WTC11 (cell line): ENCODE results near the gene CARS2. TPM values are rescaled to one million over a fixed set of nuclear protein-coding genes. Genes with fewer than 3 reads are reported as not detected.

Experiments used
- ATAC-seq: fragments of 200-7000 bp; cut with Tn5 transposase; 2 replicates; pipeline ENCODE4 v1.10.0; 2021; ENCODE audit warnings: mild to moderate bottlenecking, moderate library complexity
- CTCF ChIA-PET: fragments of 300-600 bp; sonication (Branson Sonifier 250); formaldehyde crosslinking; loops from one replicate; lab custom pipeline; 2021; ENCODE audit warnings: antibody characterized with exemption; lab: Charles Lee
- POLR2A ChIA-PET: fragments of 350-600 bp; sonication (Branson Sonifier 250); formaldehyde crosslinking; loops from one replicate; lab custom pipeline; 2021; ENCODE audit warnings: antibody characterized with exemption; lab: Charles Lee
- DNase-seq: peaks from one replicate; pipeline ENCODE4 v3.0.0; 2021; ENCODE audit warnings: low spot score
- H3K27ac Mint-ChIP-seq: 2 replicates; pipeline ENCODE4 v1.8.0; 2021; ENCODE audit warnings: mixed read lengths
- H3K27me3 Mint-ChIP-seq: 2 replicates; pipeline ENCODE4 v1.8.0; 2021; ENCODE audit warnings: low read depth, mild to moderate bottlenecking, moderate library complexity, mixed read lengths
- H3K36me3 Mint-ChIP-seq: 2 replicates; pipeline ENCODE4 v1.8.0; 2021; ENCODE audit warnings: mixed read lengths
- H3K4me1 Mint-ChIP-seq: 2 replicates; pipeline ENCODE4 v1.8.0; 2022; ENCODE audit warnings: mixed read lengths
- H3K4me3 Mint-ChIP-seq: 2 replicates; pipeline ENCODE4 v1.8.0; 2021; ENCODE audit warnings: mild to moderate bottlenecking, moderate library complexity, mixed read lengths
- H3K9me3 Mint-ChIP-seq: 2 replicates; pipeline ENCODE4 v1.8.0; 2021; ENCODE audit warnings: mixed read lengths
- CBFB ChIP-seq: sonication (generic); formaldehyde crosslinking; IDR thresholded peaks from 2 replicates; pipeline ENCODE4 v1.8.1; 2022; ENCODE audit warnings: mild to moderate bottlenecking, low read depth, missing genetic modification reagents
- ETV6 ChIP-seq: sonication (generic); formaldehyde crosslinking; IDR thresholded peaks from 2 replicates; pipeline ENCODE4 v1.8.1; 2022; ENCODE audit warnings: mild to moderate bottlenecking, missing genetic modification reagents
- FOXK1 ChIP-seq: sonication (generic); formaldehyde crosslinking; IDR thresholded peaks from 2 replicates; pipeline ENCODE4 v1.8.0; 2022; ENCODE audit warnings: mild to moderate bottlenecking, moderate library complexity, missing genetic modification reagents
- IRF2 ChIP-seq: sonication (generic); formaldehyde crosslinking; IDR thresholded peaks from 2 replicates; pipeline ENCODE4 v1.8.0; 2022; ENCODE audit warnings: low read depth, missing genetic modification reagents, borderline replicate concordance
- JUN ChIP-seq: sonication (generic); formaldehyde crosslinking; IDR thresholded peaks from 2 replicates; pipeline ENCODE4 v1.8.0; 2023; ENCODE audit warnings: mild to moderate bottlenecking, missing genetic modification reagents
- NFE2L1 ChIP-seq: sonication (generic); formaldehyde crosslinking; IDR thresholded peaks from 2 replicates; pipeline ENCODE4 v1.8.1; 2023; ENCODE audit warnings: missing genetic modification reagents
- SP1 ChIP-seq: sonication (generic); formaldehyde crosslinking; conservative IDR thresholded peaks from 2 replicates; pipeline ENCODE4 v1.8.1; 2022; ENCODE audit warnings: missing genetic modification reagents
- TEAD4 ChIP-seq: sonication (generic); formaldehyde crosslinking; IDR thresholded peaks from 2 replicates; pipeline ENCODE4 v1.8.0; 2022; ENCODE audit warnings: mild to moderate bottlenecking, missing genetic modification reagents
- ZNF416 ChIP-seq: fragments of 250-450 bp; sonication (Bioruptor Pico); IDR thresholded peaks from 2 replicates; pipeline ENCODE4 v1.9.0; 2021; ENCODE audit warnings: mild to moderate bottlenecking, inconsistent platforms
- total RNA-seq: library from RNA; stranded (reverse); gene quantifications from 3 replicates; pipeline ENCODE4 v1.2.3, GENCODE V29; 2021
- TF ChIP-seq, protein P1 (sequence below): sonication (generic); formaldehyde crosslinking; IDR thresholded peaks from 2 replicates; pipeline ENCODE4 v1.8.0; 2023; ENCODE audit warnings: missing genetic modification reagents
- TF ChIP-seq, protein P2 (sequence below): sonication (generic); formaldehyde crosslinking; IDR thresholded peaks from 2 replicates; pipeline ENCODE4 v1.8.0; 2022; ENCODE audit warnings: mild to moderate bottlenecking, missing genetic modification reagents
- TF ChIP-seq, protein P3 (sequence below): fragments of 200-600 bp; IDR thresholded peaks from 2 replicates; pipeline ENCODE4 v1.8.0; 2022; ENCODE audit warnings: antibody characterized with exemption
- TF ChIP-seq, protein P4 (sequence below): sonication (generic); formaldehyde crosslinking; IDR thresholded peaks from 2 replicates; pipeline ENCODE4 v1.8.1; 2023; ENCODE audit warnings: mild to moderate bottlenecking, moderate library complexity, missing genetic modification reagents
- TF ChIP-seq, protein P5 (sequence below): sonication (generic); formaldehyde crosslinking; IDR thresholded peaks from 2 replicates; pipeline ENCODE4 v1.8.1; 2023; ENCODE audit warnings: mild to moderate bottlenecking, missing genetic modification reagents
- TF ChIP-seq, protein P6 (sequence below): sonication (generic); formaldehyde crosslinking; IDR thresholded peaks from 2 replicates; pipeline ENCODE4 v1.8.1; 2023; ENCODE audit warnings: mild to moderate bottlenecking, missing genetic modification reagents, moderate library complexity
- TF ChIP-seq, protein P7 (sequence below): fragments of 250-450 bp; sonication (Bioruptor Pico); IDR thresholded peaks from 2 replicates; pipeline ENCODE4 v1.9.0; 2021; ENCODE audit warnings: moderate library complexity, mild to moderate bottlenecking, inconsistent platforms, borderline replicate concordance

Gene CARS2
- total RNA-seq, 1 experiment from 2014 or later, result 39.9 TPM

DNA sequence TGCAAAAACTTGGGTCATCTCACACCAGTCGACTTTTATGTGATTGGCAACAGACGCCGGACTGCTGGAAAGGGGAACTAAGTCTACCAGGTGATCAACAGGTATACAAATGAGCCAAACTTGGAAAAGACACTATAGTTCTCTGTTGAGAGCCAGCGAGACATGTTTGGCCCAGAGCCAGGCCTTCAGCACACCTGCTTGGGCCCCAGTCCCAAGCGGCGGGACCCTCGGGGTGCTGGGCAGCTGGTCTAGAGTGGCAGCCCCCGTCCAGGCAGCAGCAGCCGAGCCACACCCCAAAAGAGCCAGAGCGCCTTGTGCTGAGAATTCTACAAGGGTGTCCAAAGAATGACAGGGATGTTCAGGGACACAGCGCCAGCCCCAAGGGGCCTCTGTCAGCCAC, 62.6 kb downstream of the CARS2 start:
- POLR2A ChIA-PET, result no interaction called here
- no peak overlapping the region for H3K27ac Mint-ChIP-seq
- H3K36me3 Mint-ChIP-seq, result peaks cover 16% of the 10 kb centered on the region; the same call in 1 of the 2 replicates
- H3K4me1 Mint-ChIP-seq, result peaks cover 4% of the 10 kb centered on the region
- CTCF ChIA-PET, result no interaction called here
- TF ChIP-seq, protein P1, sequence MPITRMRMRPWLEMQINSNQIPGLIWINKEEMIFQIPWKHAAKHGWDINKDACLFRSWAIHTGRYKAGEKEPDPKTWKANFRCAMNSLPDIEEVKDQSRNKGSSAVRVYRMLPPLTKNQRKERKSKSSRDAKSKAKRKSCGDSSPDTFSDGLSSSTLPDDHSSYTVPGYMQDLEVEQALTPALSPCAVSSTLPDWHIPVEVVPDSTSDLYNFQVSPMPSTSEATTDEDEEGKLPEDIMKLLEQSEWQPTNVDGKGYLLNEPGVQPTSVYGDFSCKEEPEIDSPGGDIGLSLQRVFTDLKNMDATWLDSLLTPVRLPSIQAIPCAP (CRISPR knock-in tag), result no peak
- TF ChIP-seq CBFB (CRISPR knock-in tag) (no peak), SP1 (CRISPR knock-in tag) (no peak), ZNF416 (CRISPR knock-in tag) (no peak), NFE2L1 (CRISPR knock-in tag) (no peak), TEAD4 (CRISPR knock-in tag) (no peak), JUN (CRISPR knock-in tag) (no peak), ETV6 (CRISPR knock-in tag) (no peak), FOXK1 (no peak)
- TF ChIP-seq, protein P2, sequence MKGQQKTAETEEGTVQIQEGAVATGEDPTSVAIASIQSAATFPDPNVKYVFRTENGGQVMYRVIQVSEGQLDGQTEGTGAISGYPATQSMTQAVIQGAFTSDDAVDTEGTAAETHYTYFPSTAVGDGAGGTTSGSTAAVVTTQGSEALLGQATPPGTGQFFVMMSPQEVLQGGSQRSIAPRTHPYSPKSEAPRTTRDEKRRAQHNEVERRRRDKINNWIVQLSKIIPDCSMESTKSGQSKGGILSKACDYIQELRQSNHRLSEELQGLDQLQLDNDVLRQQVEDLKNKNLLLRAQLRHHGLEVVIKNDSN (CRISPR knock-in tag), result no peak
- TF ChIP-seq, protein P3, sequence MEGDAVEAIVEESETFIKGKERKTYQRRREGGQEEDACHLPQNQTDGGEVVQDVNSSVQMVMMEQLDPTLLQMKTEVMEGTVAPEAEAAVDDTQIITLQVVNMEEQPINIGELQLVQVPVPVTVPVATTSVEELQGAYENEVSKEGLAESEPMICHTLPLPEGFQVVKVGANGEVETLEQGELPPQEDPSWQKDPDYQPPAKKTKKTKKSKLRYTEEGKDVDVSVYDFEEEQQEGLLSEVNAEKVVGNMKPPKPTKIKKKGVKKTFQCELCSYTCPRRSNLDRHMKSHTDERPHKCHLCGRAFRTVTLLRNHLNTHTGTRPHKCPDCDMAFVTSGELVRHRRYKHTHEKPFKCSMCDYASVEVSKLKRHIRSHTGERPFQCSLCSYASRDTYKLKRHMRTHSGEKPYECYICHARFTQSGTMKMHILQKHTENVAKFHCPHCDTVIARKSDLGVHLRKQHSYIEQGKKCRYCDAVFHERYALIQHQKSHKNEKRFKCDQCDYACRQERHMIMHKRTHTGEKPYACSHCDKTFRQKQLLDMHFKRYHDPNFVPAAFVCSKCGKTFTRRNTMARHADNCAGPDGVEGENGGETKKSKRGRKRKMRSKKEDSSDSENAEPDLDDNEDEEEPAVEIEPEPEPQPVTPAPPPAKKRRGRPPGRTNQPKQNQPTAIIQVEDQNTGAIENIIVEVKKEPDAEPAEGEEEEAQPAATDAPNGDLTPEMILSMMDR, result no peak
- TF ChIP-seq, protein P4, sequence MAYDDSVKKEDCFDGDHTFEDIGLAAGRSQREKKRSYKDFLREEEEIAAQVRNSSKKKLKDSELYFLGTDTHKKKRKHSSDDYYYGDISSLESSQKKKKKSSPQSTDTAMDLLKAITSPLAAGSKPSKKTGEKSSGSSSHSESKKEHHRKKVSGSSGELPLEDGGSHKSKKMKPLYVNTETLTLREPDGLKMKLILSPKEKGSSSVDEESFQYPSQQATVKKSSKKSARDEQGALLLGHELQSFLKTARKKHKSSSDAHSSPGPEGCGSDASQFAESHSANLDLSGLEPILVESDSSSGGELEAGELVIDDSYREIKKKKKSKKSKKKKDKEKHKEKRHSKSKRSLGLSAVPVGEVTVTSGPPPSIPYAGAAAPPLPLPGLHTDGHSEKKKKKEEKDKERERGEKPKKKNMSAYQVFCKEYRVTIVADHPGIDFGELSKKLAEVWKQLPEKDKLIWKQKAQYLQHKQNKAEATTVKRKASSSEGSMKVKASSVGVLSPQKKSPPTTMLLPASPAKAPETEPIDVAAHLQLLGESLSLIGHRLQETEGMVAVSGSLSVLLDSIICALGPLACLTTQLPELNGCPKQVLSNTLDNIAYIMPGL (CRISPR knock-in tag), result no peak
- TF ChIP-seq, protein P5, sequence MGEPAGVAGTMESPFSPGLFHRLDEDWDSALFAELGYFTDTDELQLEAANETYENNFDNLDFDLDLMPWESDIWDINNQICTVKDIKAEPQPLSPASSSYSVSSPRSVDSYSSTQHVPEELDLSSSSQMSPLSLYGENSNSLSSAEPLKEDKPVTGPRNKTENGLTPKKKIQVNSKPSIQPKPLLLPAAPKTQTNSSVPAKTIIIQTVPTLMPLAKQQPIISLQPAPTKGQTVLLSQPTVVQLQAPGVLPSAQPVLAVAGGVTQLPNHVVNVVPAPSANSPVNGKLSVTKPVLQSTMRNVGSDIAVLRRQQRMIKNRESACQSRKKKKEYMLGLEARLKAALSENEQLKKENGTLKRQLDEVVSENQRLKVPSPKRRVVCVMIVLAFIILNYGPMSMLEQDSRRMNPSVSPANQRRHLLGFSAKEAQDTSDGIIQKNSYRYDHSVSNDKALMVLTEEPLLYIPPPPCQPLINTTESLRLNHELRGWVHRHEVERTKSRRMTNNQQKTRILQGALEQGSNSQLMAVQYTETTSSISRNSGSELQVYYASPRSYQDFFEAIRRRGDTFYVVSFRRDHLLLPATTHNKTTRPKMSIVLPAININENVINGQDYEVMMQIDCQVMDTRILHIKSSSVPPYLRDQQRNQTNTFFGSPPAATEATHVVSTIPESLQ (CRISPR knock-in tag), result no peak
- TF ChIP-seq, protein P6, sequence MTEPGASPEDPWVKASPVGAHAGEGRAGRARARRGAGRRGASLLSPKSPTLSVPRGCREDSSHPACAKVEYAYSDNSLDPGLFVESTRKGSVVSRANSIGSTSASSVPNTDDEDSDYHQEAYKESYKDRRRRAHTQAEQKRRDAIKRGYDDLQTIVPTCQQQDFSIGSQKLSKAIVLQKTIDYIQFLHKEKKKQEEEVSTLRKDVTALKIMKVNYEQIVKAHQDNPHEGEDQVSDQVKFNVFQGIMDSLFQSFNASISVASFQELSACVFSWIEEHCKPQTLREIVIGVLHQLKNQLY (CRISPR knock-in tag), result no peak
- TF ChIP-seq, all 79 proteins: peak for 0
- H3K9me3 Mint-ChIP-seq, result no peaks in the 10 kb centered on the region
- DNase-seq, result no peak
- H3K4me3 Mint-ChIP-seq, result no peak overlapping the region
- no peak for ATAC-seq
- no peaks in the 10 kb centered on the region for H3K27me3 Mint-ChIP-seq

DNA sequence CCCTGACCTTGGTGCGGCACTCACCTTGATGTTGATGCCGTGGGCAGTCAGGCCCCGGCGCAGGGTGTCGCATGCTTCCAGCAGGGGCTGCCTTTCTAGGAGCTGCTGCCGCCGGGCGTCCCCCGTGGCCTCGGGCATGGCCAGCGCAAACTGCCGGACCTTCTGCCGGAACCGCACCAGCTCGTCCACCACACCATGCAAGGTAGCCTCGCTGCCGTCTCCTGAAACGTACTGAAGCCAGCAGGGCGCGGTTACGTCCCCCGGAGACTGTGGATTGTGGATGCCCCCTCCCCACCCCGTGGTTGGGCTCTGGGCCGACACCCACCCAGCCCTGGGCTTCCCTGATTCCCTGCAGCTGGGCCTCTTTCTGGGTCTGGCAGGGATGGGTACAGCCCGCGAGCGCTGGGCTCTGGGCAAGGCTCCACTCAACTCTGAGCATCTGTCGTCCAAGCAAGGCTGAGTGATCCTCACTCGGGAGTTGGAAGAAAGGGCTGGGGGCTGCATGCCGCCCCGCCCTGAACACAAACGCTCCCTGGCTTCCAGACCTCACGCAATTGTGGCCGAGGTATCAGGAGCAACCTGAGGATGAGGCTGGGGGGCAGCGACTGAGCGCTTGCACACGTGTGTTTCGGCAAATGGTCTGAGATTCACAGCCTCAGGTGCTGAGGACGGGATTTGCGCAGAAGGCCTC, 63.5 kb downstream of the CARS2 start:
- Mint-ChIP-seq H3K4me3 (no peak overlapping the region), H3K4me1 (peaks cover 4% of the 10 kb centered on the region), H3K36me3 (peaks cover 17% of the 10 kb centered on the region; the same call in 1 of the 2 replicates), H3K9me3 (no peaks in the 10 kb centered on the region), H3K27ac (peak overlapping the region; percentile 27; the same call in 1 of the 2 replicates), H3K27me3 (no peaks in the 10 kb centered on the region)
- POLR2A ChIA-PET, result no interaction called here
- ATAC-seq (no peak), DNase-seq (no peak)
- TF ChIP-seq, protein P3, result no peak
- no peak for TF ChIP-seq IRF2 (CRISPR knock-in tag)
- TF ChIP-seq, protein P7, sequence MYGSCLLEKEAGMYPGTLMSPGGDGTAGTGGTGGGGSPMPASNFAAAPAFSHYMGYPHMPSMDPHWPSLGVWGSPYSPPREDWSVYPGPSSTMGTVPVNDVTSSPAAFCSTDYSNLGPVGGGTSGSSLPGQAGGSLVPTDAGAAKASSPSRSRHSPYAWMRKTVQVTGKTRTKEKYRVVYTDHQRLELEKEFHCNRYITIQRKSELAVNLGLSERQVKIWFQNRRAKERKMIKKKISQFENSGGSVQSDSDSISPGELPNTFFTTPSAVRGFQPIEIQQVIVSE, result no peak
- CTCF ChIA-PET, result no interaction called here
